HCT116 (cell line): ENCODE data around the gene PAFAH1B1. TPM values are rescaled to one million over a fixed set of nuclear protein-coding genes. Genes with fewer than 3 reads are reported as not detected.

Source experiments
- ATAC-seq: fragments of 200-7000 bp; cut with Tn5 transposase; 2 replicates; pipeline ENCODE4 v1.9.1; 2020; ENCODE audit warnings: mild to moderate bottlenecking, moderate library complexity
- BruUV-seq: library from RNA; stranded (reverse); fragments of 400-500 nt; replicated peaks from 2 replicates; lab custom pipeline; 2021; lab: Mats Ljungman, UMichigan
- CTCF ChIA-PET: fragments of 300-600 bp; sonication (Branson Sonifier 250); formaldehyde crosslinking; loops from one replicate; lab custom pipeline; 2021; ENCODE audit warnings: antibody characterized with exemption; lab: Charles Lee
- POLR2A ChIA-PET: fragments of 300-600, 350-600 bp; sonication (Branson Sonifier 250); formaldehyde crosslinking; loops from one replicate; lab custom pipeline; 2021; ENCODE audit warnings: antibody characterized with exemption; lab: Charles Lee
- RAD21 ChIA-PET, 2 experiments: fragments of 300-600 bp; sonication (Branson Sonifier 250); formaldehyde crosslinking; loops; one replicate each; lab custom pipeline; 2023; ENCODE audit warnings: low total read pairs in 2 of 2; ENCODE audit not compliant: uncharacterized antibody in 2 of 2, unreplicated experiment in 2 of 2, low non-redundant PET in 1 of 2; lab: Charles Lee
- DNase-seq: peaks from one replicate; pipeline ENCODE4 v3.0.0-alpha.2; 2010; ENCODE audit warnings: low read depth, low spot score
- H2AFZ ChIP-seq: fragments of 200-600 bp; shearing (Covaris generic), sonication (generic); 2 replicates; pipeline ENCODE4 v1.6.1; 2017; ENCODE audit warnings: low read depth, mixed run types, mixed read lengths, antibody characterized with exemption, low read length; ENCODE audit not compliant: poor library complexity, severe bottlenecking
- H3K27ac ChIP-seq: 2 replicates; pipeline ENCODE4 v1.5.1; 2012; ENCODE audit warnings: low read depth, low read length
- H3K27me3 ChIP-seq: fragments of 200-600 bp; sonication (generic); 2 replicates; pipeline ENCODE4 v1.6.1; 2016; ENCODE audit warnings: mixed run types, low read length, mixed read lengths; ENCODE audit not compliant: insufficient read depth
- H3K36me3 ChIP-seq, 2 experiments: fragments of 200-500 bp in 1 of 2; fragments of 200-600 bp in 1 of 2; sonication (Bioruptor generic) in 1 of 2; sonication (generic) in 1 of 2; 2 replicates each; pipeline versions ENCODE4 v1.5.1 to v1.6.1; 2014 to 2016; ENCODE audit warnings: low read length in 2 of 2, inconsistent platforms in 1 of 2, mixed read lengths in 1 of 2, mixed run types in 1 of 2; ENCODE audit not compliant: insufficient read depth in 2 of 2, control insufficient read depth in 1 of 2
- H3K4me1 ChIP-seq, 2 experiments: fragments of 200-600 bp in 1 of 2; sonication (generic) in 1 of 2; 2 replicates each; pipeline versions ENCODE4 v1.5.1 to v1.6.1; 2012 to 2017; ENCODE audit warnings: low read length in 2 of 2, inconsistent platforms in 1 of 2, mild to moderate bottlenecking in 1 of 2, mixed read lengths in 1 of 2, mixed run types in 1 of 2, moderate library complexity in 1 of 2; ENCODE audit not compliant: insufficient read depth in 2 of 2, control insufficient read depth in 1 of 2
- H3K4me2 ChIP-seq: fragments of 200-600 bp; sonication (generic); 2 replicates; pipeline ENCODE4 v1.6.1; 2017; ENCODE audit warnings: mixed run types, low read length, mixed read lengths
- H3K4me3 ChIP-seq, 2 experiments: fragments of 200-600 bp in 1 of 2; sonication (generic) in 1 of 2; replicated peaks in 1 of 2; 2 replicates each; pipeline ENCODE4 v1.5.1; 2011 to 2016; ENCODE audit warnings: low read length in 2 of 2, control low read depth in 1 of 2, low read depth in 1 of 2, mild to moderate bottlenecking in 1 of 2, mixed read lengths in 1 of 2, mixed run types in 1 of 2
- H3K79me2 ChIP-seq: fragments of 200-600 bp; sonication (generic); 2 replicates; pipeline ENCODE4 v1.6.1; 2017; ENCODE audit warnings: mild to moderate bottlenecking, mixed run types, low read length, moderate library complexity, mixed read lengths; ENCODE audit not compliant: insufficient read depth
- H3K9ac ChIP-seq: fragments of 200-600 bp; sonication (generic); 2 replicates; pipeline ENCODE4 v1.6.1; 2016; ENCODE audit warnings: low read length, mixed read lengths
- H3K9me2 ChIP-seq: fragments of 200-600 bp; sonication (generic), shearing (Covaris generic); 2 replicates; pipeline ENCODE4 v1.6.1; 2017; ENCODE audit warnings: mixed run types, mild to moderate bottlenecking, moderate library complexity; ENCODE audit not compliant: insufficient read depth
- H3K9me3 ChIP-seq, 2 experiments: fragments of 200-500 bp in 1 of 2; fragments of 200-600 bp in 1 of 2; sonication (Bioruptor generic) in 1 of 2; sonication (generic) in 1 of 2; 2 replicates each; pipeline ENCODE4 v1.6.1; 2014 to 2017; ENCODE audit warnings: low read length in 2 of 2, mixed read lengths in 2 of 2, inconsistent platforms in 1 of 2, low read depth in 1 of 2, mild to moderate bottlenecking in 1 of 2, mixed run types in 1 of 2, moderate library complexity in 1 of 2; ENCODE audit not compliant: control insufficient read depth in 1 of 2, insufficient read depth in 1 of 2
- H4K20me1 ChIP-seq: fragments of 200-600 bp; sonication (generic), shearing (Covaris generic); 2 replicates; pipeline ENCODE4 v1.6.1; 2017; ENCODE audit warnings: mixed run types, mild to moderate bottlenecking, moderate library complexity; ENCODE audit not compliant: insufficient read depth
- CBX3 ChIP-seq: IDR thresholded peaks from 2 replicates; pipeline ENCODE4 v1.6.1; 2012; ENCODE audit warnings: low read depth
- EGR1 ChIP-seq: IDR thresholded peaks from 2 replicates; pipeline ENCODE4 v1.6.1; 2012; ENCODE audit warnings: low read depth
- ELF1 ChIP-seq: IDR thresholded peaks from 2 replicates; pipeline ENCODE4 v1.6.1; 2012; ENCODE audit warnings: low read depth, borderline replicate concordance
- EZH2phosphoT487 ChIP-seq: fragments of 200-600 bp; IDR thresholded peaks from 2 replicates; pipeline ENCODE4 v1.6.1; 2018; ENCODE audit warnings: antibody characterized with exemption, borderline replicate concordance
- FOSL1 ChIP-seq: IDR thresholded peaks from 2 replicates; pipeline ENCODE4 v1.6.1; 2012; ENCODE audit warnings: low read depth
- JUND ChIP-seq: IDR thresholded peaks from 2 replicates; pipeline ENCODE4 v1.6.1; 2012
- POLR2A ChIP-seq: IDR thresholded peaks from 2 replicates; pipeline ENCODE4 v1.7.0; 2011; ENCODE audit warnings: borderline replicate concordance; ENCODE audit not compliant: insufficient read depth, insufficient read length; ENCODE audit errors: extremely low read depth
- SIN3A ChIP-seq: IDR thresholded peaks from 2 replicates; pipeline ENCODE4 v1.6.1; 2012; ENCODE audit warnings: low read depth
- SP1 ChIP-seq: IDR thresholded peaks from 2 replicates; pipeline ENCODE4 v1.6.1; 2012; ENCODE audit warnings: low read depth
- SRF ChIP-seq: IDR thresholded peaks from 2 replicates; pipeline ENCODE4 v1.6.1; 2012; ENCODE audit warnings: low read depth
- TCF7L2 ChIP-seq: IDR thresholded peaks from 2 replicates; pipeline ENCODE4 v1.7.0; 2011; ENCODE audit warnings: borderline replicate concordance, inconsistent platforms; ENCODE audit not compliant: insufficient read depth, insufficient read length; ENCODE audit errors: extremely low read depth
- intact Hi-C: fragments of 100-400 bp; cut with micrococcal nuclease; formaldehyde crosslinking; loops from 2 replicates; pipeline ENCODE4 v1.10.0; 2022
- total RNA-seq: library from RNA; stranded (reverse); gene quantifications from one replicate; pipeline ENCODE4 v1.2.1, GENCODE V29; 2021; ENCODE audit not compliant: unreplicated experiment
- TF ChIP-seq, protein P1 (sequence below): IDR thresholded peaks from 2 replicates; pipeline ENCODE4 v1.6.1; 2011; ENCODE audit warnings: mild to moderate bottlenecking, low read length, moderate library complexity; ENCODE audit not compliant: insufficient replicate concordance; ENCODE audit errors: extremely low read depth

The PAFAH1B1 gene
- total RNA-seq, 1 experiment from 2014 or later = 113 TPM

- no peak for DNase-seq
Measured at GRCh38 chr17:2701996-2702741, 108.7 kb downstream of the PAFAH1B1 start.

GRCh38 chr17:2703181-2703580 lies 109.7 kb downstream of the PAFAH1B1 start:
- Histone ChIP-seq H3K9me3 (no peaks in the 10 kb centered on the region), H3K9me2 (no peaks in the 10 kb centered on the region), H3K4me3 (no peak overlapping the region), H2AFZ (no peak overlapping the region), H3K27me3 (no peaks in the 10 kb centered on the region), H3K9ac (no peak overlapping the region), H3K4me2 (no peak overlapping the region), H4K20me1 (peaks cover 14% of the 10 kb centered on the region; the same call in 1 of the 2 replicates), H3K36me3 (peaks cover 20 to 47% of the 10 kb centered on the region in 2 experiments), H3K4me1 (peaks cover 3 to 6% of the 10 kb centered on the region in 2 experiments), H3K27ac (no peak overlapping the region), H3K79me2 (peaks cover 53% of the 10 kb centered on the region)
- intact Hi-C loops = no loop called here
- ChIA-PET POLR2A (no interaction called here), RAD21 (no interaction called here), CTCF (no interaction called here)
- ATAC-seq (no peak), DNase-seq (no peak)
- no TSS peak for BruUV-seq
- TF ChIP-seq ELF1 = no peak
- no peak for TF ChIP-seq EGR1
- TF ChIP-seq CBX3 = no peak
- TF ChIP-seq JUND = no peak
- no peak for TF ChIP-seq TCF7L2
- no peak for TF ChIP-seq SP1
- no peak for TF ChIP-seq SIN3A
- no peak for TF ChIP-seq POLR2A
- TF ChIP-seq, protein P1, sequence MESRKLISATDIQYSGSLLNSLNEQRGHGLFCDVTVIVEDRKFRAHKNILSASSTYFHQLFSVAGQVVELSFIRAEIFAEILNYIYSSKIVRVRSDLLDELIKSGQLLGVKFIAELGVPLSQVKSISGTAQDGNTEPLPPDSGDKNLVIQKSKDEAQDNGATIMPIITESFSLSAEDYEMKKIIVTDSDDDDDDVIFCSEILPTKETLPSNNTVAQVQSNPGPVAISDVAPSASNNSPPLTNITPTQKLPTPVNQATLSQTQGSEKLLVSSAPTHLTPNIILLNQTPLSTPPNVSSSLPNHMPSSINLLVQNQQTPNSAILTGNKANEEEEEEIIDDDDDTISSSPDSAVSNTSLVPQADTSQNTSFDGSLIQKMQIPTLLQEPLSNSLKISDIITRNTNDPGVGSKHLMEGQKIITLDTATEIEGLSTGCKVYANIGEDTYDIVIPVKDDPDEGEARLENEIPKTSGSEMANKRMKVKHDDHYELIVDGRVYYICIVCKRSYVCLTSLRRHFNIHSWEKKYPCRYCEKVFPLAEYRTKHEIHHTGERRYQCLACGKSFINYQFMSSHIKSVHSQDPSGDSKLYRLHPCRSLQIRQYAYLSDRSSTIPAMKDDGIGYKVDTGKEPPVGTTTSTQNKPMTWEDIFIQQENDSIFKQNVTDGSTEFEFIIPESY = no peak
- no peak for TF ChIP-seq EZH2phosphoT487
- no peak for TF ChIP-seq SRF
- TF ChIP-seq FOSL1 = no peak

More at GRCh38 chr17:2701996-2702741, 108.7 kb downstream of the PAFAH1B1 start:
- peaks cover 6% of the 10 kb centered on the region; the same call in 1 of the 2 replicates for H4K20me1 ChIP-seq
- ChIA-PET POLR2A (interaction anchor here (0.5 kb wide), 1 partner anchor 61 kb away, joined by 3 read pairs; no protein-coding TSS in a partner anchor), CTCF (no interaction called here), RAD21 (no interaction called here)
- H3K36me3 ChIP-seq = peaks cover 21 to 41% of the 10 kb centered on the region in 2 experiments
- TF ChIP-seq ELF1 = no peak
- no TSS peak for BruUV-seq
- no peak for ATAC-seq
- H3K27me3 ChIP-seq = no peaks in the 10 kb centered on the region
- no peak overlapping the region for H3K4me2 ChIP-seq
- H3K4me1 ChIP-seq = no peaks in the 10 kb centered on the region
- H2AFZ ChIP-seq = no peak overlapping the region
- no peaks in the 10 kb centered on the region for H3K9me2 ChIP-seq
- no peak overlapping the region for H3K9ac ChIP-seq
- intact Hi-C loops = no loop called here
- H3K4me3 ChIP-seq = no peak overlapping the region
- H3K79me2 ChIP-seq = peaks cover 43% of the 10 kb centered on the region
- H3K27ac ChIP-seq = no peak overlapping the region
- H3K9me3 ChIP-seq = no peaks in the 10 kb centered on the region
